ENCODE results near the gene C1orf87.

DNA sequence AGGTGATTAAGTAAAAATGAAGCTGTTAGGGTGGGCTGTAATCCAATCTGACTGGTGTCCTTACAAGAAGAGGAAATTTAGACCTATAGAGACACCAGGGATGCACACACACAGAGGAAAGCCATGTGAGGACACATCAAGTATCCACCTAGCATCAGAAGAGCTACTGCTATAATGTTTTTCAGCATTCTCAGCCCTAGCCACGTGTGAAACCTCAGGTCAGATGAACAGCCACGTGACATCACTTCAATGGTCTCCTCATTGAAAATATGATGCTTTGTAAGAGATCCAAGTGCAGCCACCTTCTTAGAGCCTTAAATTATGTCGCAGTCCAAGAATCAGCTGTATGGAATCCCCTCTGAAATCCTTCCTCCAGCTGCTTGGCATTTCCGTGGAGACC is 65.1 kb downstream of the C1orf87 start:
- TF ChIP-seq, protein P1, sequence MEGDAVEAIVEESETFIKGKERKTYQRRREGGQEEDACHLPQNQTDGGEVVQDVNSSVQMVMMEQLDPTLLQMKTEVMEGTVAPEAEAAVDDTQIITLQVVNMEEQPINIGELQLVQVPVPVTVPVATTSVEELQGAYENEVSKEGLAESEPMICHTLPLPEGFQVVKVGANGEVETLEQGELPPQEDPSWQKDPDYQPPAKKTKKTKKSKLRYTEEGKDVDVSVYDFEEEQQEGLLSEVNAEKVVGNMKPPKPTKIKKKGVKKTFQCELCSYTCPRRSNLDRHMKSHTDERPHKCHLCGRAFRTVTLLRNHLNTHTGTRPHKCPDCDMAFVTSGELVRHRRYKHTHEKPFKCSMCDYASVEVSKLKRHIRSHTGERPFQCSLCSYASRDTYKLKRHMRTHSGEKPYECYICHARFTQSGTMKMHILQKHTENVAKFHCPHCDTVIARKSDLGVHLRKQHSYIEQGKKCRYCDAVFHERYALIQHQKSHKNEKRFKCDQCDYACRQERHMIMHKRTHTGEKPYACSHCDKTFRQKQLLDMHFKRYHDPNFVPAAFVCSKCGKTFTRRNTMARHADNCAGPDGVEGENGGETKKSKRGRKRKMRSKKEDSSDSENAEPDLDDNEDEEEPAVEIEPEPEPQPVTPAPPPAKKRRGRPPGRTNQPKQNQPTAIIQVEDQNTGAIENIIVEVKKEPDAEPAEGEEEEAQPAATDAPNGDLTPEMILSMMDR (conservative IDR thresholded peaks at IDR 0.05; ENCODE audit: low read depth, low read length), result no peak
- no peak for TF ChIP-seq EZH2 (IDR thresholded peaks at IDR 0.05; ENCODE audit: borderline replicate concordance, low read depth, low read length, poor library complexity, severe bottlenecking)
